NCI-H1105 (cell line): ENCODE results near the gene PLSCR1.
"Not testable (repeated sequence)": the region's sequence is repeated elsewhere in the genome, so short reads cannot be mapped to it uniquely, and the experiment has no call there.

Experiments
- DNase-seq: peaks from one replicate; lab custom pipeline; 2025; lab: John Stamatoyannopoulos, UW

Gene PLSCR1

GRCh38 chr3:146547235-146547835 lies 2.9 kb upstream of the PLSCR1 start:
- no peak for DNase-seq

DNA sequence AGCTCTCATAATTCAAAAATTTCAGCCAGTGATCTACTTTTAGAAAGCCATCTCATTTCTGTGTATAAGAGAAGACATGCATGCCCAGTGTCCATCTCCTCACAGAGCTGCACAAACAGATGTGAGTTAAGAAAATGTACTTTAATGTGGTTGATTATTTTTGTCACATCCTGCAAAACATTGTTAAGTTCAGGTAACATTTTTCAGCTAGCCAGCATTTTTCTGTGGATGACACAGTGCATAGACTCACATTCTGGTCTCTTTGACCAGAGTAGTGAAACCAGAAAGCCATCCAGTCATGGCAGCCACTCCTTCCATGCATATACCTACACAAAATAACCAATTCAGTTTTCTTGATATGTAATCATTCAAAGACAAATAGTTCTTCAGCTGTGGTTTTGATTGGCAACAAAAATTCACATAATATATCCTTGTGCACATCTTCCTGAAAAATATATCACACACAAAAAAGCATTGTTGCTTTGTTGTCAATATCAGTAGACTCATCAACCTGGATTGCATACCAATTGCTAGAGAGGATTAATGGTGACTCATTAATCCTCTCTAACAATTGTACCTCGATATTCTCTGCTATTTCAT lies 2.1 kb upstream of the PLSCR1 start:
- DNase-seq, result no peak

DNA sequence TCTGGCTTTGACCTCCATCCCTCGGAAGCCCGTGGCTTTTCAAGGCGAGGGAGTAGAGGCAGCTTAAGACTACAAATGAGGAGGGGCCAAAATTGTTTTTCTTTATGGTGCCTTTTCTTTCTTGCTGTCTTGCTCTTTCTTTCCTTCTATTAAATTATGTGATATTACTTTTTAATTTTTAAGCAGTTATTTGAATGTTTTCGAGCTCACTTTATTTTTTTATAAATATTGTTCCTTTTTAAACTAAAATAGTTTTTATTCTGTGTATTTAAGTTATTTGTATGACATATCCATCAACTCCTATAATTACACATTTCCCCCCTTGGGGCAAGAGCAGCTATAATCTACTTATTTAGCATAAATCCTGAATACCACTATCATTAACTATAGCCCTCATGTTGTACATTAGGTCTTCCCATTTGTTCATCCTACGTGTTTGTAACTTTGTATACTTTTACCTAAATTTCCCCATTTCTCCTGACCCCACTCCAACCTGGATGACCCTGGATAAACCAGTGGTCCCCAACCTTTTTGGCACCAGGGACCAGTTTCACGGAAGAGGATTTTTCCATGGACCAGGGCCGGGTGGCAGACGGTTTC lies 622 bp upstream of the PLSCR1 start:
- DNase-seq, result no peak

GRCh38 chr3:146543461-146544001 lies 876 bp downstream of the PLSCR1 start:
- DNase-seq, result no peak

- DNase-seq, result no peak
These were observed 1.4 kb downstream of the PLSCR1 start for GRCh38 chr3:146542978-146543377.

GRCh38 chr3:146542179-146542578 lies 2.2 kb downstream of the PLSCR1 start:
- DNase-seq, result no peak

DNA sequence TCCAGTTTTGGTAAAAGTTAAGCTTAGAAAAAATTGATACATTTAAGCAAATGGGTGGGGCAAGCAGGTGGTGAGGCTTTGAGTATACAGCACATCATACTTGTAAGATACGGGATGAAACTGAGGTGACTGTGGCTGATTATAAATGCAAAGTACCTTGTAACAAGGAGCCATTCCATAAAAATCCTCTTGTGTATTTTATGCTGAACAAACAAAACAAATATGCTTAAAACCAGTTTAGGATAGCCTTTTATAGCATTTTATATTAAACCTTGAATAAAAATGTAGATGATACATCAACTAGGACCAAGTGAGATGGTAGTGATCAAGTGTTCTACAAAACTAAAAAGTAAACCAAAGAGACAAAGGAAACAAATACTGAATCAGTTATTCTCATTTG lies 3.4 kb downstream of the PLSCR1 start:
- DNase-seq, result no peak

DNA sequence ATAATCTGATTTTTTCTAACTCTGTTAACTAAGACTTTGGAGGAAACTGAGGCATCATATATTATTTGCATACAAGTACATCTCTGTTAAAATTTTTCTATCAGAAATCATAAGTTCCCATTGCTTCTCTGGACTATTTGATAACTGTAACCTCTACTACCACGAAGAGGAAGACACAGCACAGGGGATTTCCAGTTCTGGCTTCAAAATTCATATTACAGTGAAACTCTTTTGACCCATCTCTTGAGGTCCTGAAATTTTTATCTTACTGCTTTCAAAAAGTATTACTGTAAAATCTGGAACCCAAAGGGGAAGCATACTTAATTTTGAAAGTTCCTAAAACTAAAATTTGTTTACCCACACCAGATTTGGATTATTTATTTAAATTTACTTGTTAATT lies 4.2 kb downstream of the PLSCR1 start:
- DNase-seq, result no peak

DNA sequence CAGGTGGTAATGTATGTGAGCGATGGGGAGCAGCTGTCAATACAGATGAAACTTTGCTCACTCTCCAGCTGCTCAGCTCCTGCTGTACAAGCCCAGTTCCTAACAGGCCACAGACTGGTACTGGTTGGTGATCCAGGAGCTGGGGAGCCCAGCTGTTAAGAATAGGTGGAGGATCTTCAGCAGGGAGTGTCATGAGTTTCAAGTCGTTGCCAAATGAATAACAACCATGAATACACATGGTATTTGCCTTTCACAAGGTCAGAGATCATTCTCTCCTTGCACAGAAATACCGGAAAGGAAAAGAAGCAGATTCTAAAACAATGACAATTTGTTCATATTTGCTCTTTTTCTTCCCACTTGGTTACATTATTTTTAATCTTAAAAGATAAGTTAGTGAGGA lies 5.1 kb downstream of the PLSCR1 start:
- DNase-seq, result no peak

DNA sequence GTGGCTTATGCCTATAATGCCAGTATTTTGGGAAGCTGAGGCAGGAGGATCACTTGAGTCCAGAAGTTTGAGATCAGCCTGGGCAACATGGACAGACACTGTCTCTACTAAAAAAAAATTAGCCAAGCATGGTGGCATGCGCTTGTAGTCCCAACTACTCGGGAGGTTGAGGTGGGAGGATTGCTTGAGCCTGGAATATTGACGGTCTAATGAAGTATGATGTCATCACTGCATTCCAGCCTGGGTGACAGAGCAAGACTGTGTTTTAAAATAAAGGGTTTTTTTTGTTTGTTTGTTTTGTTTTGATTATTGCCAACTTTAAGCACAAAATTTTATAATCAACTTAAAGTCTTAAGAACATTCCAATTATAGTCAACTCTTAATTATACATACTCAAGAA lies 6.8 kb downstream of the PLSCR1 start:
- no peak for DNase-seq

- no peak for DNase-seq
These were observed 7.7 kb downstream of the PLSCR1 start for GRCh38 chr3:146536681-146537080.

DNA sequence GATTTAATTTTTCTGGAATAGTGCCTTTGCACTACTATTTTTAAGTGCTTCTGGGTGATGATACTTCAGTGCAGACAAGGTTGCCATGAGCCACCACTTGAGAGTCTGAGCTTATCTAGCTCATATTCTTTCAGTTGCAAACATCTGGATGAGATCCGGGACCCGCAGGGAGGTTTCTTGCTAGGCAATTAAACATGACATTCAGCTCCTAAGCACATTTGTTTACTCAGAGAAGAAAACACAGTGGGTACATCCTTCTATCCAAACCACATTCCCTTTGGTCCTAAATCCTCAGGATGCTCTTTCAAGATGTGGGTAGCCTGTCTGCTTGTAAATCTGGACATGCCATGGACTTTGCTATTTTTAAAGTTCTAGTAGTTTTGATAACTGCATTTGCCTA lies 12.0 kb downstream of the PLSCR1 start:
- DNase-seq, result no peak

- no peak for DNase-seq
These were observed 13.8 kb downstream of the PLSCR1 start for GRCh38 chr3:146530609-146531008.

GRCh38 chr3:146529021-146529420 lies 15.4 kb downstream of the PLSCR1 start:
- no peak for DNase-seq

DNA sequence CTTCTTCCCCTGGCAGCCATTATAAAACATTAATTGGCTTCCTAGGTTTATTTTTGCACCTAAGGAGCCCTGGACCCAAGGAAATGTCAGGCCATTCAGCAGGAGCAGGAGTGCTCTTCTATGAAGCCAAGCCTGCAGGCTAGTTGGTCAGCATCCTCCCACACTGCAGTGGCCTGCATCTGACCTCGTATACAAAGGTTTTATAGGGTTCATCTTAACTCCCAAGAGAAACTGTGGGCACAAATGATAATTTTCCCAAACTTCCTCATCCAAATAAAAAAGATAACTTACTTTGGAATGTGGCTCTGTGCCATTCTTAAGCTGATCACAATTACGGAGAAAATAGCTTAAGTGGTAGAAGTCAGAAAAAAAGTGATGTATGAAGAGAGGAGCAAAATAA lies 19.4 kb downstream of the PLSCR1 start:
- no peak for DNase-seq

DNA sequence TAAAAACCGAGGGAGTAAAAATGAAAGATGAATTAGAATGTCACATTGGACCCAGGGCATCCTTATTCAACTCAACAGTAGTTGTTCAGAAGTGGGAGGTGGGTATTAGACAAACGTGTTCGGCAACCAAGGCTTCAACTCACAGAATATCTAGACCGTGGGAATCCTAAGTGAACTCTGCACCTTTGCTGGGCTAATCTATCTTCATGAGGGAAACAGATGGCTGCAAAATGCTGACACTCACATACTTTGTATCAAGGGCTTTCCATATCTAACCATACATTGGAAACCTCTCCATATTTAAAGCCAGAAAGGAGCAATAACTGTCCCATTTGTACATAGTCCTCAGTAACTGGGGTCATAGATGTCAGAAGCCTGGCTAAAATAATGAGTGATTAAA lies 20.9 kb downstream of the PLSCR1 start:
- DNase-seq, result no peak

DNA sequence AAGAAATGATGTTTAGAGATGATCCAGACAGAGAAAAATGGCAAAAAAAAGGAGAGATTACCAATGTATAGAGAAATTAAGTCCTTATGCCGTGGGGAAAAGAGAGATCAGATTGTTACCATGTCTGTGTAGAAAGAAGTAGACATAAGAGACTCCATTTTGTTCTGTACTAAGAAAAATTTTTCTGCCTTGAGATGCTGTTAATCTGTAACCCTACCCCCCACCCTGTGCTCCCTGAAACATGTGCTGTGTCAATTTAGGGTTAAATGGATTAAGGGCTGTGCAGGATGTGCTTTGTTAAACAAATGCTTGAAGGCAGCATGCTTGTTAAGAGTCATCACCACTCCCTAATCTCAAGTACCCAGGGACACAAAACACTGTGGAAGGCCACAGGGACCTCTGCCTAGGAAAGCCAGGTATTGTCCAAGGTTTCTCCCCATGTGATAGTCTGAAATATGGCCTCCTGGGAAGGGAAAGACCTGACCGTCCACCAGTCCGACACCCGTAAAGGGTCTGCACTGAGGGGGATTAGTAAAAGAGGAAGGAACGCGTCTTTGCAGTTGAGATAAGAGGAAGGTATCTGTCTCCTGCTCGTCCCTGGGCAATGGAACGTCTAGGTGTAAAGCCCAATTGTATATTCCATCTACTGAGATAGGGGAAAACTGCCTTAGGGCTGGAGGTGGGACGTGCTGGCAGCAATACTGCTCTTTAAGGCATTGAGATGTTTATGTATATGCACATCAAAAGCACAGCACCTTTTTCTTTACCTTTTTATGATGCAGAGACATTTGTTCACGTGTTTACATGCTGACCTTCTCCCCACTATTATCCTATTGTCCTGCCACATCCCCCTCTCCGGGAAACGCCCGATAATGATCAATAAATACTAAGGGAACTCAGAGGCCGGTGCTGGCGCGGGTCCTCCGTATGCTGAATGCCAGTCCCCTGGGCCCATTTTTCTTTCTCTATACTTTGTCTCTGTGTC lies 21.9 kb downstream of the PLSCR1 start:
- not testable (repeated sequence) for DNase-seq

- no peak for DNase-seq
These were observed 23.0 kb downstream of the PLSCR1 start for GRCh38 chr3:146521394-146521793.

DNA sequence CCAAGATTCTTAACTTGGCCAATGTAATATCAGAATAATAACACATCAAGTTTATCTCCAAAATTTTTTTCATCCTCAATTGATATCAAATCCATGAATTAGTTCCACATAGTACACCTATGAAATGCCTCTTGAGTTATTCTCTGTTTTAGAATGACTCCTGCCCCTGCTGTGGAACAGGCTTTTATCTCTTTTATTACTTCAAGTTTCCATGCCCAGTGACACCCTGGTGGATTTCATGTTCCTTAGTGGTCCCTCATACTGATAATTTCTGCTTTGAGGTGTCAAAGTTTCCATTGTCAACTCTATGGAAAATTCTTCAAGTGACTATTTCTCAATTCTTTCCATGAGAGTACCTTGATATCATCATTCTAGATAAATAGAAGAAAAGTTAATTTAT lies 24.6 kb downstream of the PLSCR1 start:
- DNase-seq, result no peak

GRCh38 chr3:146517684-146518435 lies 26.5 kb downstream of the PLSCR1 start:
- DNase-seq, result no peak

DNA sequence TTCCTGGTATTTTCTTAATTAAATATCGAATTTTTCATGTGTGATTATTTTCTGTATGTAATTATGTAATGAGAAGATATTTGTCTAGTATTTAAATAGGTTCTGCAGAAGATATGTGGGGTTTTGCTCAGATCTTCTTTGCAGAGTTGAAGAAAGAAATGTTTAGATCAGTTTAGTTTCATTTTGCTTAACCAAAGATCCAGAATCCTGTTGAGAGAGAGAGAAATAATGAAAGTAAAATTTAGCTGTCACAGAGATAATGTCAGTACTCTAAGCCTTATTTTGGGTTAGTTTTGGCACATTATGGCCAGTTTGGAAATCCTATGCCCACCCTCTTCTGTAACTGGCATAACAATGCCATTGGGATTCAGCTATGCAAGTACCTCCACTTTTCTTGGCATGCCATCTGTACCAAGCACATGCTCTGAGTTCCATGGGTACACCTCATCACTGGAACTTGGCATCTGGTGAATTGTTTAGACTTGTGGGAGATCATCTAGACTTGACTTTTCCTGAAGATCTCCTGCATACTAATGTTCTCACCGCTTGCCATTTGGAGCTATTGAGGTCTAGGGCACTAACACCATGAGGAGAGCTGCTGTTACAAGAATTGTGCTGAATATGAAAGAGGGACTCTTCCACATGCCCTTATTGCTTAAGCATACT lies 30.9 kb downstream of the PLSCR1 start:
- DNase-seq, result no peak
